GM21619 (cell line): ENCODE data around the gene SUOX.
"Not testable (repeated sequence)": the region's sequence is repeated elsewhere in the genome, so short reads cannot be mapped to it uniquely, and the experiment has no call there.

Experiments
- ATAC-seq: cut with Tn5 transposase; IDR thresholded peaks from one replicate; pipeline ENCODE4 v1.9.1; 2021; ENCODE audit not compliant: unreplicated experiment

The SUOX gene

GRCh38 chr12:56017181-56017580 is 20.1 kb downstream of the SUOX start:
- ATAC-seq, result no peak

- ATAC-seq, result no peak
Measured at GRCh38 chr12:56018356-56018755, 21.3 kb downstream of the SUOX start.

- ATAC-seq, result no peak
Measured at GRCh38 chr12:56020423-56021184, 23.5 kb downstream of the SUOX start, which contains the start of gene IKZF4. Gene IKZF4 (plus strand): TSS chr12:56021043. CDS start chr12:56021494, 451 bp downstream.

- ATAC-seq, result no peak
Measured at GRCh38 chr12:56021889-56022497, 24.9 kb downstream of the SUOX start.

- ATAC-seq, result no peak
Measured at GRCh38 chr12:56028511-56029165, 31.6 kb downstream of the SUOX start.

- ATAC-seq, result no peak
Measured at GRCh38 chr12:56029166-56029519, 32.1 kb downstream of the SUOX start.

- ATAC-seq, result no peak
Measured at GRCh38 chr12:56029666-56030293, 32.7 kb downstream of the SUOX start.

GRCh38 chr12:56031987-56032386 is 34.9 kb downstream of the SUOX start:
- ATAC-seq, result no peak

- ATAC-seq, result no peak
Measured at GRCh38 chr12:56034586-56035332, 37.7 kb downstream of the SUOX start.

GRCh38 chr12:56037161-56037560 is 40.1 kb downstream of the SUOX start:
- ATAC-seq, result no peak

- ATAC-seq, result no peak
Measured at GRCh38 chr12:56038022-56038655, 41.1 kb downstream of the SUOX start.

- ATAC-seq, result no peak
Measured at GRCh38 chr12:56040151-56040550, 43.1 kb downstream of the SUOX start.

GRCh38 chr12:56040963-56041551 is 44.0 kb downstream of the SUOX start:
- no peak for ATAC-seq

- ATAC-seq, result peak; percentile 91
Measured at GRCh38 chr12:56041552-56042429, 44.7 kb downstream of the SUOX start, which contains the start of gene RPS26. Gene RPS26 (plus strand): TSS chr12:56041918. CDS start chr12:56042167, 249 bp downstream.

- ATAC-seq, result not testable (repeated sequence)
Measured at GRCh38 chr12:56042430-56042813, 45.3 kb downstream of the SUOX start.

- no peak for ATAC-seq
Measured at GRCh38 chr12:56042843-56043242, 45.8 kb downstream of the SUOX start.

- no peak for ATAC-seq
Measured at GRCh38 chr12:56046027-56046780, 49.1 kb downstream of the SUOX start.

GRCh38 chr12:56053407-56053893 is 56.4 kb downstream of the SUOX start:
- ATAC-seq, result no peak
